GM23338 (cell line): ENCODE results near the gene SLC2A13. TPM values are rescaled to one million over a fixed set of nuclear protein-coding genes. Genes with fewer than 3 reads are reported as not detected.

ENCODE experiments used
- ATAC-seq: fragments of 200-7000 bp; cut with Tn5 transposase; 3 replicates; pipeline ENCODE4 v1.9.1; 2020
- DNase-seq: peaks from one replicate; pipeline ENCODE4 v3.0.0-alpha.2; 2015; ENCODE audit warnings: low spot score
- H2AFZ ChIP-seq: fragments of 200-600 bp; sonication (generic); 2 replicates; pipeline ENCODE4 v1.8.0; 2016; ENCODE audit warnings: antibody characterized with exemption, mild to moderate bottlenecking, moderate library complexity
- H3F3A ChIP-seq: fragments of 200-600 bp; sonication (generic); replicated peaks from 2 replicates; pipeline ENCODE4 v1.8.0; 2017; ENCODE audit warnings: antibody characterized with exemption, mixed run types, low read depth
- H3K27ac ChIP-seq: fragments of 200-600 bp; sonication (generic); 2 replicates; pipeline ENCODE4 v1.6.1; 2016; ENCODE audit warnings: low read depth
- H3K27me3 ChIP-seq: fragments of 200-600 bp; sonication (generic); 2 replicates; pipeline ENCODE4 v1.8.0; 2016; ENCODE audit warnings: mild to moderate bottlenecking, mixed run types, moderate library complexity; ENCODE audit not compliant: insufficient read depth
- H3K36me3 ChIP-seq: fragments of 200-600 bp; sonication (generic); 2 replicates; pipeline ENCODE4 v1.8.0; 2016; ENCODE audit warnings: mild to moderate bottlenecking; ENCODE audit not compliant: insufficient read depth
- H3K4me1 ChIP-seq: fragments of 200-600 bp; sonication (generic); 2 replicates; pipeline ENCODE4 v1.8.0; 2016; ENCODE audit warnings: mild to moderate bottlenecking, moderate library complexity; ENCODE audit not compliant: insufficient read depth
- H3K4me2 ChIP-seq: fragments of 200-600 bp; sonication (generic); 2 replicates; pipeline ENCODE4 v1.7.1; 2017; ENCODE audit warnings: mixed run types
- H3K4me3 ChIP-seq: fragments of 200-600 bp; sonication (generic); 2 replicates; pipeline ENCODE4 v1.6.1; 2016; ENCODE audit warnings: mixed run types
- H3K79me2 ChIP-seq: fragments of 200-600 bp; sonication (generic); replicated peaks from 2 replicates; pipeline ENCODE4 v1.8.0; 2017; ENCODE audit warnings: mild to moderate bottlenecking; ENCODE audit not compliant: insufficient read depth
- H3K9me2 ChIP-seq: fragments of 200-600 bp; sonication (generic); 2 replicates; pipeline ENCODE4 v1.8.0; 2017; ENCODE audit not compliant: insufficient read depth
- H4K20me1 ChIP-seq: fragments of 200-600 bp; sonication (generic); replicated peaks from 2 replicates; pipeline ENCODE4 v1.8.0; 2017; ENCODE audit warnings: mild to moderate bottlenecking; ENCODE audit not compliant: insufficient read depth
- H3K27ac Mint-ChIP-seq: 2 replicates; pipeline ENCODE4 v1.8.0; 2020; ENCODE audit warnings: inconsistent platforms, mild to moderate bottlenecking, moderate library complexity, mixed read lengths
- H3K27me3 Mint-ChIP-seq: 3 replicates; pipeline ENCODE4 v1.8.0; 2022; ENCODE audit warnings: low read depth, mild to moderate bottlenecking, moderate library complexity, mixed read lengths, inconsistent platforms; ENCODE audit not compliant: insufficient read depth, poor library complexity
- H3K36me3 Mint-ChIP-seq: 3 replicates; pipeline ENCODE4 v1.8.0; 2021; ENCODE audit warnings: low read depth, mild to moderate bottlenecking, inconsistent platforms, moderate library complexity, mixed read lengths
- H3K4me1 Mint-ChIP-seq: 3 replicates; pipeline ENCODE4 v1.8.0; 2020; ENCODE audit warnings: mild to moderate bottlenecking, inconsistent platforms, mixed read lengths
- H3K4me3 Mint-ChIP-seq: 3 replicates; pipeline ENCODE4 v1.8.0; 2021; ENCODE audit warnings: moderate library complexity, mild to moderate bottlenecking, inconsistent platforms, mixed read lengths
- H3K9me3 Mint-ChIP-seq: 3 replicates; pipeline ENCODE4 v1.8.0; 2020; ENCODE audit warnings: moderate library complexity, mild to moderate bottlenecking, inconsistent platforms, mixed read lengths
- CREB1 ChIP-seq: fragments of 250-450 bp; sonication (Bioruptor Pico); IDR thresholded peaks from 2 replicates; pipeline ENCODE4 v1.5.0; 2020; ENCODE audit warnings: low read depth, mild to moderate bottlenecking, moderate library complexity
- CTCF ChIP-seq, 2 experiments: fragments of 200-600 bp in 1 of 2; sonication (generic) in 1 of 2; conservative IDR thresholded peaks; 2 replicates each; pipeline versions ENCODE4 v1.5.1 to v1.6.1; 2016 to 2017; ENCODE audit warnings: antibody characterized with exemption in 2 of 2, low read depth in 2 of 2, mild to moderate bottlenecking in 2 of 2, moderate library complexity in 1 of 2
- ETS1 ChIP-seq: IDR thresholded peaks from 2 replicates; pipeline ENCODE4 v1.6.1; 2016; ENCODE audit warnings: antibody characterized with exemption
- EZH2 ChIP-seq: fragments of 200-600 bp; sonication (generic); IDR thresholded peaks from one replicate; pipeline ENCODE4 v1.8.0; 2017; ENCODE audit warnings: antibody characterized with exemption, mild to moderate bottlenecking, low read depth; ENCODE audit not compliant: unreplicated experiment
- EZH2phosphoT487 ChIP-seq: fragments of 200-600 bp; sonication (generic); IDR thresholded peaks from one replicate; pipeline ENCODE4 v1.8.1; 2018; ENCODE audit warnings: antibody characterized with exemption; ENCODE audit not compliant: unreplicated experiment
- JUNB ChIP-seq: IDR thresholded peaks from one replicate; pipeline ENCODE4 v1.6.1; 2016; ENCODE audit warnings: antibody characterized with exemption; ENCODE audit not compliant: unreplicated experiment
- NANOG ChIP-seq: IDR thresholded peaks from 2 replicates; pipeline ENCODE4 v1.6.1; 2016; ENCODE audit warnings: antibody characterized with exemption, borderline replicate concordance
- POLR2AphosphoS5 ChIP-seq: IDR thresholded peaks from 2 replicates; pipeline ENCODE4 v1.6.1; 2016; ENCODE audit warnings: antibody characterized with exemption, low read depth
- REST ChIP-seq: IDR thresholded peaks from one replicate; pipeline ENCODE4 v1.6.1; 2018; ENCODE audit warnings: antibody characterized with exemption; ENCODE audit not compliant: unreplicated experiment
- STAT1 ChIP-seq: IDR thresholded peaks from one replicate; pipeline ENCODE4 v1.6.1; 2016; ENCODE audit warnings: antibody characterized with exemption; ENCODE audit not compliant: unreplicated experiment
- ZNF114 ChIP-seq: fragments of 250-450 bp; sonication (Bioruptor Pico); IDR thresholded peaks from 2 replicates; pipeline ENCODE4 v1.5.0; 2020; ENCODE audit warnings: mild to moderate bottlenecking, moderate library complexity
- ZNF331 ChIP-seq: fragments of 250-450 bp; sonication (Bioruptor Pico); IDR thresholded peaks from 2 replicates; pipeline ENCODE4 v1.5.0; 2020; ENCODE audit warnings: low read depth, mild to moderate bottlenecking, moderate library complexity
- ZNF462 ChIP-seq: fragments of 250-450 bp; sonication (Bioruptor Pico); IDR thresholded peaks from 2 replicates; pipeline ENCODE4 v1.5.0; 2020; ENCODE audit warnings: mild to moderate bottlenecking, moderate library complexity
- polyA plus RNA-seq: library from polyadenylated mRNA; unstranded; fragments of >200 nt; fragmentation: Nextera tagmentation; extraction: Ambion mirVana; gene quantifications from 2 replicates; pipeline ENCODE4 v1.2.1, GENCODE V29; 2016
- total RNA-seq: library from RNA; depleted of rRNA; stranded (reverse); fragments of >200 nt; shearing (Covaris generic); gene quantifications from 2 replicates; pipeline ENCODE4 v1.2.3, GENCODE V29; 2014

Gene SLC2A13
- total and polyA plus RNA-seq, 2 experiments from 2014 or later, result 6.8 to 22.7 TPM

- no peak overlapping the region for H3K27ac ChIP-seq
- no peaks in the 10 kb centered on the region for H3K9me2 ChIP-seq
- H3K4me3 Mint-ChIP-seq, result no peak overlapping the region
- ATAC-seq (no peak), DNase-seq (no peak)
- H3K27me3 ChIP-seq, result no peaks in the 10 kb centered on the region
- H3K79me2 ChIP-seq, result no peaks in the 10 kb centered on the region
- H3K4me1 Mint-ChIP-seq, result no peaks in the 10 kb centered on the region
- no peak overlapping the region for H3K27ac Mint-ChIP-seq
- no peak overlapping the region for H3K4me2 ChIP-seq
- H3K9me3 Mint-ChIP-seq, result no peaks in the 10 kb centered on the region
- TF ChIP-seq ZNF462 (CRISPR knock-in tag) (no peak), JUNB (no peak), REST (no peak), ETS1 (no peak), ZNF331 (CRISPR knock-in tag) (no peak), EZH2phosphoT487 (no peak), POLR2AphosphoS5 (no peak), EZH2 (no peak), NANOG (no peak), ZNF114 (CRISPR knock-in tag) (no peak), CREB1 (no peak), CTCF (conservative IDR thresholded peaks at IDR 0.05; ENCODE audit: low read depth in 2 of 2) (no peak), STAT1 (no peak)
- no peaks in the 10 kb centered on the region for H3K4me1 ChIP-seq
- no peaks in the 10 kb centered on the region for H3K36me3 ChIP-seq
- no peak overlapping the region for H2AFZ ChIP-seq
- no peaks in the 10 kb centered on the region for H3K36me3 Mint-ChIP-seq
- no peaks in the 10 kb centered on the region for H3F3A ChIP-seq
- no peaks in the 10 kb centered on the region for H3K27me3 Mint-ChIP-seq
- H4K20me1 ChIP-seq, result no peaks in the 10 kb centered on the region
- H3K4me3 ChIP-seq, result no peak overlapping the region
Measured at GRCh38 chr12:40138526-40138925, 32.6 kb upstream of the SLC2A13 start.
